Vagina (tissue), 2 donors: Measurements from ENCODE around the gene ARHGAP42.

Source experiments
- CTCF ChIP-seq, 3 experiments: fragments of 450-650 bp in 2 of 3; fragments of 200-600 bp in 1 of 3; sonication (generic) in 1 of 3; IDR thresholded peaks; one replicate each; pipeline ENCODE4 v1.5.1; 2017 to 2019; ENCODE audit warnings: antibody characterized with exemption in 3 of 3, mild to moderate bottlenecking in 2 of 3, moderate library complexity in 2 of 3
- POLR2A ChIP-seq, 2 donors: fragments of 450-650 bp; IDR thresholded peaks; one replicate each; pipeline ENCODE4 v1.6.1; 2017; ENCODE audit warnings: antibody characterized with exemption in 2 of 2, mild to moderate bottlenecking in 2 of 2, moderate library complexity in 2 of 2
- POLR2AphosphoS5 ChIP-seq, 2 donors: sonication (generic); formaldehyde crosslinking; IDR thresholded peaks; one replicate each; pipeline ENCODE4 v1.9.0; 2017; ENCODE audit warnings: antibody characterized with exemption in 2 of 2, mild to moderate bottlenecking in 2 of 2, low read depth in 1 of 2; ENCODE audit not compliant: insufficient read depth in 1 of 2

GRCh38 chr11:100759106-100759505 lies 72.0 kb downstream of the ARHGAP42 start:
- TF ChIP-seq CTCF (IDR thresholded peaks at IDR 0.05) (no peak), POLR2AphosphoS5 (IDR thresholded peaks at IDR 0.05; ENCODE audit: insufficient read depth in 1 of 2, low read depth in 1 of 2) (no peak), POLR2A (IDR thresholded peaks at IDR 0.05) (no peak)
